Adrenal gland (tissue), 5 donors: ENCODE measurements around the gene CEP85L.

Experiments
- POLR2A ChIP-seq, 2 donors: fragments of 450-650 bp; IDR thresholded peaks; one replicate each; pipeline ENCODE4 v1.6.1; 2017; ENCODE audit warnings: antibody characterized with exemption in 2 of 2, mild to moderate bottlenecking in 2 of 2, moderate library complexity in 1 of 2
- TF ChIP-seq, protein P1 (sequence below), 6 experiments: fragments of 450-650 bp in 4 of 6; fragments of 200-600 bp in 2 of 6; sonication (generic) in 1 of 6; IDR thresholded peaks; 1 replicate in 5 of 6; 2 replicates in 1 of 6; pipeline versions ENCODE4 v1.5.1 to v1.8.0; 2016 to 2021; ENCODE audit warnings: antibody characterized with exemption in 6 of 6, mild to moderate bottlenecking in 2 of 6, moderate library complexity in 1 of 6
- donor health status: DM: no; HTN: no; CAD: no.

DNA sequence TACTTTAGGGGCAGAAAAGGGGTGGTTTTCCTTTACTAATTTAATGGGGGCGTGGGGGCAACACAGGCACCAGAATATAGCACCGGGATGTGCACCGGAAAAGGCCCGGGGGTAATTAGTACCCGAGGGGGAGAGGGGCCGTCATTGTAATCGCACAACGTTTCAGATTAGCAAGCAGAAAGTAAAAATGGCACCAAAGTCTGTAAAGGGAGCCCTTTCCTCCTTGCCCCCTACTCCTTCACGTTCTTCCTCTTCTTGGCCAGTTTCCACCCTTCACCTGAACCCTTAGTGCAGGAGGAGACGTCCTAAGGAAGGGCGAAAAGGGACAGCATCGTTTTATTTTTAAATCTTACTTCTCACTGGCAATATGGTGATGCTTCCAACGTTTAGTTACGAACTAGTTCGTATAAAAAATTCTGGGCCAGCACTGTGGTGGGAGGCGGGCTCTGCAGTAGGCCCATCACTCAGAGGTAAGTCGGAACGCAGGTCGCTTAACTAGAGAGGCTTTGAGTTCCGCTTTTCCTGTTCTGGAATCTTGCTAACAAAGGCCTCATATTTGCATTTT, 742 bp upstream of the CEP85L start:
- TF ChIP-seq, protein P1, sequence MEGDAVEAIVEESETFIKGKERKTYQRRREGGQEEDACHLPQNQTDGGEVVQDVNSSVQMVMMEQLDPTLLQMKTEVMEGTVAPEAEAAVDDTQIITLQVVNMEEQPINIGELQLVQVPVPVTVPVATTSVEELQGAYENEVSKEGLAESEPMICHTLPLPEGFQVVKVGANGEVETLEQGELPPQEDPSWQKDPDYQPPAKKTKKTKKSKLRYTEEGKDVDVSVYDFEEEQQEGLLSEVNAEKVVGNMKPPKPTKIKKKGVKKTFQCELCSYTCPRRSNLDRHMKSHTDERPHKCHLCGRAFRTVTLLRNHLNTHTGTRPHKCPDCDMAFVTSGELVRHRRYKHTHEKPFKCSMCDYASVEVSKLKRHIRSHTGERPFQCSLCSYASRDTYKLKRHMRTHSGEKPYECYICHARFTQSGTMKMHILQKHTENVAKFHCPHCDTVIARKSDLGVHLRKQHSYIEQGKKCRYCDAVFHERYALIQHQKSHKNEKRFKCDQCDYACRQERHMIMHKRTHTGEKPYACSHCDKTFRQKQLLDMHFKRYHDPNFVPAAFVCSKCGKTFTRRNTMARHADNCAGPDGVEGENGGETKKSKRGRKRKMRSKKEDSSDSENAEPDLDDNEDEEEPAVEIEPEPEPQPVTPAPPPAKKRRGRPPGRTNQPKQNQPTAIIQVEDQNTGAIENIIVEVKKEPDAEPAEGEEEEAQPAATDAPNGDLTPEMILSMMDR (IDR thresholded peaks at IDR 0.05): no peak
- no peak for TF ChIP-seq POLR2A (IDR thresholded peaks at IDR 0.05)
